ENCODE measurements around the gene DPH5. TPM values are rescaled to one million over a fixed set of nuclear protein-coding genes. Genes with fewer than 3 reads are reported as not detected.
A peak's percentile ranks its signal among the peaks of the same experiment; 100 is the strongest.

DPH5 gene
- total RNA-seq, 4 donors from 2014 or later: 13.8 to 32.8 (median 23.6) TPM

DNA sequence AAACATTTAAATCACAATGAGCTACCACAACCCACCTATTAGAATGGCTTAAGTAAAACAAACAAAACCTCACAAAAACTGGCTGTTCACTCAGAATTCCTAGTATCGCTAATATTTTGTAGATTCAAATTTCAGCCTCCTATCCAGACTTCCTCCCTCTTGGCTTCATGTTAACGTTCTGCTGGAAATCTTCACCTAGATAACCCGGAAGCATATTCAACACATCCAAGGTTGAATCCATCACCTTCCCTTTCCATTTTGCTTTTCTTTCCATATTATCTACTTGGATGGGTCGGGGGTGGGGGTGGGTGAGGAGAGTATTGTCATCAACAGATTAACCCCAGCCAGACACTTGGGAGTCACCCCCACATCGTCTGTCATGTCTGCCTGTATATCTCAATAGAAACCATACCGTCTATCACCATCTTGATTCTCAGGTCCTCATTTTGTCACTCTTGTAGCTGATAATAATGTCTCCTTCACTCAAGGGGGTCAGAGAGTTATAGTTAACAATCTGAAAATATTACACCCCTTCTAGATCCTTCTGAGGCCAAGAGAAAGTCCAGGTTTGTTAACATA is 1.7 kb upstream of the DPH5 start:
- Histone ChIP-seq H3K4me1 (peaks cover 5 to 11% of the 10 kb centered on the region in 2 donors), H3K27me3 (no peaks in the 10 kb centered on the region), H3K27ac (no peak overlapping the region), H3K4me3 (replicated peaks in 1 of 3) (no peak overlapping the region), H3K36me3 (no peaks in the 10 kb centered on the region), H3K9me3 (no peaks in the 10 kb centered on the region)
- WGBS, 2 donors: 90 to 93% methylated on average over 6 of the region's 6 CpGs
- no peak for DNase-seq
- TF ChIP-seq POLR2A (IDR thresholded peaks at IDR 0.05): no peak
- TF ChIP-seq, protein P1, sequence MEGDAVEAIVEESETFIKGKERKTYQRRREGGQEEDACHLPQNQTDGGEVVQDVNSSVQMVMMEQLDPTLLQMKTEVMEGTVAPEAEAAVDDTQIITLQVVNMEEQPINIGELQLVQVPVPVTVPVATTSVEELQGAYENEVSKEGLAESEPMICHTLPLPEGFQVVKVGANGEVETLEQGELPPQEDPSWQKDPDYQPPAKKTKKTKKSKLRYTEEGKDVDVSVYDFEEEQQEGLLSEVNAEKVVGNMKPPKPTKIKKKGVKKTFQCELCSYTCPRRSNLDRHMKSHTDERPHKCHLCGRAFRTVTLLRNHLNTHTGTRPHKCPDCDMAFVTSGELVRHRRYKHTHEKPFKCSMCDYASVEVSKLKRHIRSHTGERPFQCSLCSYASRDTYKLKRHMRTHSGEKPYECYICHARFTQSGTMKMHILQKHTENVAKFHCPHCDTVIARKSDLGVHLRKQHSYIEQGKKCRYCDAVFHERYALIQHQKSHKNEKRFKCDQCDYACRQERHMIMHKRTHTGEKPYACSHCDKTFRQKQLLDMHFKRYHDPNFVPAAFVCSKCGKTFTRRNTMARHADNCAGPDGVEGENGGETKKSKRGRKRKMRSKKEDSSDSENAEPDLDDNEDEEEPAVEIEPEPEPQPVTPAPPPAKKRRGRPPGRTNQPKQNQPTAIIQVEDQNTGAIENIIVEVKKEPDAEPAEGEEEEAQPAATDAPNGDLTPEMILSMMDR (IDR thresholded peaks at IDR 0.05): no peak
- intact Hi-C loops (cut with DNase I): no loop called here

DNA sequence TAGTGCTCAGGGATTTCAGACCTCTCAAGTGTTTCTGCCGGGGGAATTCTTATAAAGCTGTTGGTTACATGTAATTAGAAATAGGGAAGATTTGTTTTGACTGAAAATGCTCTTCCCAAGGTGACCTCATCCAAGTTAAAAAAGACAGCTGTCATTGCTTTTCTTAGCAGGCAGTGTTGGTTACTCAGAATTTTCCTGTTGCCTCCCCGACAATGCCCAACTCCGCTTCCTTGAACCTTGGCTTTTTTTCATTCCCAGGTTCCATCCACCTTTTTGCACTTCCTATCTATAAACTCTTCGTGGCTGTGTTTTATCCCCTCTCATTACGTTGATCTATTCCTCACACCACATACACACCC is 825 bp upstream of the DPH5 start:
- Histone ChIP-seq H3K36me3 (no peaks in the 10 kb centered on the region), H3K9me3 (no peaks in the 10 kb centered on the region), H3K4me3 (replicated peaks in 1 of 3) (peak overlapping the region; percentile 19 to 62 (median 49)), H3K4me1 (peaks cover 5 to 11% of the 10 kb centered on the region in 2 donors), H3K27ac (peak overlapping the region in 2 of 3 donors; percentile 80 to 91), H3K27me3 (no peaks in the 10 kb centered on the region)
- WGBS, 2 donors: 49% methylated on average over 5 of the region's 5 CpGs
- intact Hi-C loops (cut with DNase I): no loop called here
- no peak for DNase-seq
- TF ChIP-seq, protein P1 (IDR thresholded peaks at IDR 0.05): no peak
- TF ChIP-seq POLR2A (IDR thresholded peaks at IDR 0.05): no peak

DNA sequence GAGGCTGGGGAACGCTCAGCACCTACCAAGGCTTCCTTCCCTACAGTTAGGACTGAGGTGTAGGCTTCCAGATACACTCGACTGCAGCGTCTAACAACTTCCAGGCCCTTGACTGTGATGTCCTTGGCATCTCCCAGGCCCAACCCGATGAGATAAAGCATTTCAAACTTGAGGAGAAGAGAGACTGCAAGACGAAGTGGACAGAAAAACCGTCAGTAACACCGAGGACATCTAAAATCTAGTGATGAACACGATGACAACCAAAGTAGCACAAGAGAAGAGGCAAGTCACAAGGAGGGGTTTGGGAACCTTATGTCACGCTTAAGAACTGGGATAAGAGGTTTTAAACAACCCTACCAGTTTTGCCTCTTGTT is 314 bp downstream of the DPH5 start:
- Histone ChIP-seq H3K4me3 (replicated peaks in 1 of 3) (peak overlapping the region; percentile 25 to 62 (median 49)), H3K9me3 (no peaks in the 10 kb centered on the region), H3K27ac (peak overlapping the region in 2 of 3 donors; percentile 80 to 91), H3K36me3 (no peaks in the 10 kb centered on the region), H3K27me3 (no peaks in the 10 kb centered on the region), H3K4me1 (peaks cover 5 to 11% of the 10 kb centered on the region in 2 donors)
- WGBS, 2 donors: 0 to 1% methylated on average over 9 of the region's 9 CpGs
- no peak for TF ChIP-seq POLR2A (IDR thresholded peaks at IDR 0.05)
- TF ChIP-seq, protein P1 (IDR thresholded peaks at IDR 0.05): no peak
- intact Hi-C loops (cut with DNase I): no loop called here
- DNase-seq: peak in 1 of 2 donors; percentile 7

DNA sequence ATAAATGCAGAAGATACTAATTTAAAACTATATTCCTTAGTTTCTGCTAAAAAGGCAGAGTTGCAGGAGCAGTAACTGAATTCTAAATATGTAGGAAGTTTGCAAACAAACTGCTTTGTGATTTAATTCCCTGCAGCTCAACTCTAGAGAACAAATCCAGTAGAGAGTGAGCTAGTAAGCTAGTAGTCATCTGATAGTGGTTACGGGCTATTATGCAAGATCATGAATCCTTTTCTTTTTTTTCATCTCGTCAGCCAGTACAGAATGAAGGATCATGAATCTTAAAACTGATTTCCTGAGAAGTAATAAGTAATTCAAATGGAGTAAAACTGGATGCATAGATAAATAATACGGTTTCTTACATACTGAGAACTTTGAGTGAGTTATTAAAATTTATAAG is 3.3 kb downstream of the DPH5 start:
- no peak for DNase-seq
- intact Hi-C loops (cut with DNase I): no loop called here
- H3K27ac ChIP-seq: no peak overlapping the region
- WGBS, 2 donors: 89 to 93% methylated on average over 3 of the region's 3 CpGs
- H3K27me3 ChIP-seq: no peaks in the 10 kb centered on the region
- no peaks in the 10 kb centered on the region for H3K36me3 ChIP-seq
- TF ChIP-seq, protein P1 (IDR thresholded peaks at IDR 0.05): no peak
- TF ChIP-seq POLR2A (IDR thresholded peaks at IDR 0.05): no peak
- H3K9me3 ChIP-seq: no peaks in the 10 kb centered on the region
- no peak overlapping the region for H3K4me3 ChIP-seq (replicated peaks in 1 of 3)
- peaks cover 5 to 11% of the 10 kb centered on the region in 2 donors for H3K4me1 ChIP-seq

DNA sequence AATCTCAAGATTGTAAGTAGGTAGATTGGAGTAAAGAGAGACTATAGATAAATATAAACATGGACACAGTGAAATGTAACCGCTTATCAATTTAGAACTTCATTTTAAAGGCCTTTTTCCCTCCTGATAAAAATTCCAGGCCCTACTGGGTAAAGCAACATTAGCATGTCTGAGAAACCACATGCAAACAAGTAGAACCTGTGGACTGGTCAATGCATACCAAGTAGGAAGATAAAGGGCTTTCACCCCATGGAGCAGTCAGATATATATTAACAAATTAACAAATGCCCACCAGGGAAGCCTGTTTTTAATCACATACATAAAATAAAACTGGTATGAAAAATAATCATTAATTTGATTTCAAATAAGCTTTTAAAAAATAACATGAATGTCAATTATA is 8.1 kb downstream of the DPH5 start:
- Histone ChIP-seq H3K4me3 (replicated peaks in 1 of 3) (no peak overlapping the region), H3K27ac (no peak overlapping the region), H3K4me1 (no peaks in the 10 kb centered on the region), H3K36me3 (no peaks in the 10 kb centered on the region), H3K9me3 (no peaks in the 10 kb centered on the region), H3K27me3 (no peaks in the 10 kb centered on the region)
- DNase-seq: no peak
- no peak for TF ChIP-seq POLR2A (IDR thresholded peaks at IDR 0.05)
- TF ChIP-seq, protein P1 (IDR thresholded peaks at IDR 0.05): no peak
- WGBS, 2 donors: 100% methylated on average over 1 of the region's 1 CpG
- intact Hi-C loops (cut with DNase I): no loop called here
